ENCODE data around the gene CBLN4.

DNA sequence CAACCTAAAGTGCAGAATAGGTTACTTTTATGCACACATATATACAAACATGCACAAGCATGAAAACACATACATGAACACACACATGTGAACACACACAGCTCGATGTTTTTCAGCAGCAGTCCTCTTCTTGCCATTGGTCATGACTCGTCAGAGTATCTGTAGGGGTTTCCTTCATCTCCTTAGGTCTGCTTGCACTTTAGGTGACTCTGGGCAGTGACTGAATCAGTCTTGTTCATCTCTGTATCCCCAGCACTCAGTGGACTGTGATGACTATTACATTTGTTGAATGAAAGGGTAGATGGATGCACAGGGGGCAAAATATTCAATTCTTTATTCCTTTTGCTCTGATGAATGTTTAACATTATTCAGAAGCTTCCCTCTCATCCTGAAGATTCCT, 26.8 kb downstream of the CBLN4 start:
- TF ChIP-seq, protein P1, sequence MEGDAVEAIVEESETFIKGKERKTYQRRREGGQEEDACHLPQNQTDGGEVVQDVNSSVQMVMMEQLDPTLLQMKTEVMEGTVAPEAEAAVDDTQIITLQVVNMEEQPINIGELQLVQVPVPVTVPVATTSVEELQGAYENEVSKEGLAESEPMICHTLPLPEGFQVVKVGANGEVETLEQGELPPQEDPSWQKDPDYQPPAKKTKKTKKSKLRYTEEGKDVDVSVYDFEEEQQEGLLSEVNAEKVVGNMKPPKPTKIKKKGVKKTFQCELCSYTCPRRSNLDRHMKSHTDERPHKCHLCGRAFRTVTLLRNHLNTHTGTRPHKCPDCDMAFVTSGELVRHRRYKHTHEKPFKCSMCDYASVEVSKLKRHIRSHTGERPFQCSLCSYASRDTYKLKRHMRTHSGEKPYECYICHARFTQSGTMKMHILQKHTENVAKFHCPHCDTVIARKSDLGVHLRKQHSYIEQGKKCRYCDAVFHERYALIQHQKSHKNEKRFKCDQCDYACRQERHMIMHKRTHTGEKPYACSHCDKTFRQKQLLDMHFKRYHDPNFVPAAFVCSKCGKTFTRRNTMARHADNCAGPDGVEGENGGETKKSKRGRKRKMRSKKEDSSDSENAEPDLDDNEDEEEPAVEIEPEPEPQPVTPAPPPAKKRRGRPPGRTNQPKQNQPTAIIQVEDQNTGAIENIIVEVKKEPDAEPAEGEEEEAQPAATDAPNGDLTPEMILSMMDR (IDR thresholded peaks at IDR 0.05): no peak
- TF ChIP-seq POLR2AphosphoS5 (IDR thresholded peaks at IDR 0.05; ENCODE audit: low read depth, low read length) (no peak), TCF7L2 (IDR thresholded peaks at IDR 0.05; ENCODE audit: low read depth, low read length) (no peak)
- TF ChIP-seq, protein P2, sequence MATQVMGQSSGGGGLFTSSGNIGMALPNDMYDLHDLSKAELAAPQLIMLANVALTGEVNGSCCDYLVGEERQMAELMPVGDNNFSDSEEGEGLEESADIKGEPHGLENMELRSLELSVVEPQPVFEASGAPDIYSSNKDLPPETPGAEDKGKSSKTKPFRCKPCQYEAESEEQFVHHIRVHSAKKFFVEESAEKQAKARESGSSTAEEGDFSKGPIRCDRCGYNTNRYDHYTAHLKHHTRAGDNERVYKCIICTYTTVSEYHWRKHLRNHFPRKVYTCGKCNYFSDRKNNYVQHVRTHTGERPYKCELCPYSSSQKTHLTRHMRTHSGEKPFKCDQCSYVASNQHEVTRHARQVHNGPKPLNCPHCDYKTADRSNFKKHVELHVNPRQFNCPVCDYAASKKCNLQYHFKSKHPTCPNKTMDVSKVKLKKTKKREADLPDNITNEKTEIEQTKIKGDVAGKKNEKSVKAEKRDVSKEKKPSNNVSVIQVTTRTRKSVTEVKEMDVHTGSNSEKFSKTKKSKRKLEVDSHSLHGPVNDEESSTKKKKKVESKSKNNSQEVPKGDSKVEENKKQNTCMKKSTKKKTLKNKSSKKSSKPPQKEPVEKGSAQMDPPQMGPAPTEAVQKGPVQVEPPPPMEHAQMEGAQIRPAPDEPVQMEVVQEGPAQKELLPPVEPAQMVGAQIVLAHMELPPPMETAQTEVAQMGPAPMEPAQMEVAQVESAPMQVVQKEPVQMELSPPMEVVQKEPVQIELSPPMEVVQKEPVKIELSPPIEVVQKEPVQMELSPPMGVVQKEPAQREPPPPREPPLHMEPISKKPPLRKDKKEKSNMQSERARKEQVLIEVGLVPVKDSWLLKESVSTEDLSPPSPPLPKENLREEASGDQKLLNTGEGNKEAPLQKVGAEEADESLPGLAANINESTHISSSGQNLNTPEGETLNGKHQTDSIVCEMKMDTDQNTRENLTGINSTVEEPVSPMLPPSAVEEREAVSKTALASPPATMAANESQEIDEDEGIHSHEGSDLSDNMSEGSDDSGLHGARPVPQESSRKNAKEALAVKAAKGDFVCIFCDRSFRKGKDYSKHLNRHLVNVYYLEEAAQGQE (IDR thresholded peaks at IDR 0.05; ENCODE audit: insufficient read depth in 1 of 2, low read depth in 2 of 2, low read length in 1 of 2): no peak
